ENCODE data around the gene MPHOSPH6. TPM values are rescaled to one million over a fixed set of nuclear protein-coding genes. Genes with fewer than 3 reads are reported as not detected.
"Not testable (repeated sequence)": the region's sequence is repeated elsewhere in the genome, so short reads cannot be mapped to it uniquely, and the experiment has no call there.

Gene MPHOSPH6
- total RNA-seq, 1 experiment from 2014 or later: 40.4 TPM

- DNase-seq: no peak
- intact Hi-C loops (cut with micrococcal nuclease; ENCODE audit: unreplicated experiment): no loop called here
- no TSS peak for BruUV-seq (replicated peaks)
- Mint-ChIP-seq H3K27me3 (ENCODE audit: unreplicated experiment) (no peaks in the 10 kb centered on the region), H3K27ac (ENCODE audit: unreplicated experiment) (no peak overlapping the region), H3K4me3 (ENCODE audit: low read depth, unreplicated experiment) (no peak overlapping the region), H3K36me3 (ENCODE audit: insufficient read depth, unreplicated experiment) (no peaks in the 10 kb centered on the region), H3K9me3 (ENCODE audit: low read depth, unreplicated experiment) (no peaks in the 10 kb centered on the region), H3K4me1 (ENCODE audit: low read depth, unreplicated experiment) (peaks cover 9% of the 10 kb centered on the region)
- no peak for TF ChIP-seq CTCF (IDR thresholded peaks at IDR 0.05; ENCODE audit: unreplicated experiment)
- CTCF ChIA-PET: no interaction called here
These were observed 56.3 kb downstream of the MPHOSPH6 start for GRCh38 chr16:82113741-82114140.

- no peak overlapping the region for H3K4me3 Mint-ChIP-seq (ENCODE audit: low read depth, unreplicated experiment)
- H3K9me3 Mint-ChIP-seq (ENCODE audit: low read depth, unreplicated experiment): no peaks in the 10 kb centered on the region
- H3K27me3 Mint-ChIP-seq (ENCODE audit: unreplicated experiment): no peaks in the 10 kb centered on the region
- H3K36me3 Mint-ChIP-seq (ENCODE audit: insufficient read depth, unreplicated experiment): no peaks in the 10 kb centered on the region
- no peak overlapping the region for H3K27ac Mint-ChIP-seq (ENCODE audit: unreplicated experiment)
- TF ChIP-seq CTCF (IDR thresholded peaks at IDR 0.05; ENCODE audit: unreplicated experiment): no peak
- peak; percentile 23 for DNase-seq
- intact Hi-C loops (cut with micrococcal nuclease; ENCODE audit: unreplicated experiment): no loop called here
- no TSS peak for BruUV-seq (replicated peaks)
- CTCF ChIA-PET: no interaction called here
- peaks cover 9% of the 10 kb centered on the region for H3K4me1 Mint-ChIP-seq (ENCODE audit: low read depth, unreplicated experiment)
These were observed 58.1 kb downstream of the MPHOSPH6 start for GRCh38 chr16:82111944-82112343.

GRCh38 chr16:82109266-82109665 lies 60.8 kb downstream of the MPHOSPH6 start:
- DNase-seq; H3K9me3 Mint-ChIP-seq (ENCODE audit: low read depth, unreplicated experiment); CTCF ChIA-PET; H3K27me3 Mint-ChIP-seq (ENCODE audit: unreplicated experiment); H3K4me3 Mint-ChIP-seq (ENCODE audit: low read depth, unreplicated experiment); BruUV-seq (replicated peaks); H3K36me3 Mint-ChIP-seq (ENCODE audit: insufficient read depth, unreplicated experiment); H3K4me1 Mint-ChIP-seq (ENCODE audit: low read depth, unreplicated experiment); H3K27ac Mint-ChIP-seq (ENCODE audit: unreplicated experiment); intact Hi-C loops (cut with micrococcal nuclease; ENCODE audit: unreplicated experiment): not testable (repeated sequence)

GRCh38 chr16:82108774-82109173 lies 61.2 kb downstream of the MPHOSPH6 start:
- no peak for TF ChIP-seq CTCF (IDR thresholded peaks at IDR 0.05; ENCODE audit: unreplicated experiment)
- BruUV-seq (replicated peaks): no TSS peak
- Mint-ChIP-seq H3K4me1 (ENCODE audit: low read depth, unreplicated experiment) (peaks cover 9% of the 10 kb centered on the region), H3K27me3 (ENCODE audit: unreplicated experiment) (no peaks in the 10 kb centered on the region), H3K4me3 (ENCODE audit: low read depth, unreplicated experiment) (no peak overlapping the region), H3K36me3 (ENCODE audit: insufficient read depth, unreplicated experiment) (no peaks in the 10 kb centered on the region), H3K27ac (ENCODE audit: unreplicated experiment) (no peak overlapping the region), H3K9me3 (ENCODE audit: low read depth, unreplicated experiment) (no peaks in the 10 kb centered on the region)
- no peak for DNase-seq
- intact Hi-C loops (cut with micrococcal nuclease; ENCODE audit: unreplicated experiment): no loop called here
- CTCF ChIA-PET: no interaction called here

- Mint-ChIP-seq H3K4me3 (ENCODE audit: low read depth, unreplicated experiment) (no peak overlapping the region), H3K9me3 (ENCODE audit: low read depth, unreplicated experiment) (no peaks in the 10 kb centered on the region)
- BruUV-seq (replicated peaks): no TSS peak
These were observed 61.9 kb downstream of the MPHOSPH6 start for GRCh38 chr16:82108100-82108499.

More at GRCh38 chr16:82108100-82108499, 61.9 kb downstream of the MPHOSPH6 start:
- H3K4me1 Mint-ChIP-seq (ENCODE audit: low read depth, unreplicated experiment): peaks cover 9% of the 10 kb centered on the region
- TF ChIP-seq CTCF (IDR thresholded peaks at IDR 0.05; ENCODE audit: unreplicated experiment): no peak
- no peak for DNase-seq
- CTCF ChIA-PET: no interaction called here
- peaks cover 1% of the 10 kb centered on the region for H3K27me3 Mint-ChIP-seq (ENCODE audit: unreplicated experiment)
- H3K27ac Mint-ChIP-seq (ENCODE audit: unreplicated experiment): no peak overlapping the region
- intact Hi-C loops (cut with micrococcal nuclease; ENCODE audit: unreplicated experiment): no loop called here
- H3K36me3 Mint-ChIP-seq (ENCODE audit: insufficient read depth, unreplicated experiment): no peaks in the 10 kb centered on the region

Data from Calu3 (cell line).